ENCODE data around the gene BSCL2. TPM values are rescaled to one million over a fixed set of nuclear protein-coding genes. Genes with fewer than 3 reads are reported as not detected.

The BSCL2 gene
- total and polyA plus RNA-seq, 2 of the 13 experiments (the other 11 are each of a cell fraction or from before 2014, with no cell fraction given) = 19.5 to 21.1 TPM

- H3K9ac ChIP-seq (ENCODE audit: insufficient read depth, low read depth, low read length) = peak within 1 kb of the TSS; percentile 91
- CTCF ChIA-PET (ENCODE audit: low intra/inter-chr PET ratio, low total read pairs) = no interaction called here
- H3K4me1 ChIP-seq (ENCODE audit: insufficient read depth, low read length) = peaks cover 47% of the 10 kb centered on the region
- WGBS (ENCODE audit: low lambda C conversion rate) = 2% methylated on average over 36 of the region's 47 CpGs
- BruUV-seq (replicated peaks) = TSS peak; percentile 91
- in situ Hi-C loops (cut with HindIII; ENCODE audit: extremely low pct_ligation_motif_present, low pct_unique_long_range_greater_than_20kb) = no loop called here
- peak within 1 kb of the TSS; percentile 84 for H3K27ac ChIP-seq (ENCODE audit: extremely low read length, insufficient read depth, low read length)
- H3K36me3 ChIP-seq (replicated peaks in 1 of 2; ENCODE audit: control insufficient read depth in 1 of 2, insufficient read depth in 2 of 2, low read length in 2 of 2) = peaks cover 0 to 15% of the 10 kb centered on the region in 2 experiments; a peak in 2 of 5 replicates
- no peaks in the 10 kb centered on the region; a peak in 1 of 5 replicates for H3K27me3 ChIP-seq (ENCODE audit: control insufficient read depth in 1 of 2, insufficient read depth in 2 of 2, low read length in 2 of 2)
- FAIRE-seq (no peak), DNase-seq (ENCODE audit: low spot score) (peak; percentile 85), ATAC-seq (peak; percentile 86)
- H2AFZ ChIP-seq (ENCODE audit: low read length) = no peak within 1 kb of the TSS
- intact Hi-C loops (cut with micrococcal nuclease; ENCODE audit: unreplicated experiment) = no loop called here
- peak within 1 kb of the TSS; percentile 85 for H3K4me2 ChIP-seq (ENCODE audit: low read depth, low read length)
- H4K20me1 ChIP-seq (ENCODE audit: insufficient read depth, low read length) = no peaks in the 10 kb centered on the region; the same call in none of the 2 replicates
- peak within 1 kb of the TSS; percentile 69 to 97 (median 91) for H3K4me3 ChIP-seq (replicated peaks in 1 of 3; ENCODE audit: insufficient read depth in 1 of 3, low read depth in 2 of 3, low read length in 3 of 3)
- H3K9me3 ChIP-seq (ENCODE audit: low read length) = no peaks in the 10 kb centered on the region
- POLR2A ChIA-PET = interaction anchor here (0.7 to 4.5 kb wide), 42 partner anchors 10 to 272 kb away, joined by 3 to 186 read pairs (median 8); partner anchors contain the start of genes AHNAK, B3GAT3, BSCL2 and EEF1G
- H3K79me2 ChIP-seq (ENCODE audit: insufficient read depth, low read length) = peaks cover 35% of the 10 kb centered on the region
- TF ChIP-seq ZFP1 (CRISPR knock-in tag; IDR thresholded peaks at IDR 0.05) = no peak; the same call in 1 of the 2 replicates
- TF ChIP-seq MTF2 (CRISPR knock-in tag; IDR thresholded peaks at IDR 0.05; ENCODE audit: borderline replicate concordance) = no peak
- peak; percentile 11; the same call in 1 of the 2 replicates for TF ChIP-seq ZNF281 (CRISPR knock-in tag; IDR thresholded peaks at IDR 0.05; ENCODE audit: borderline replicate concordance)
- peak; percentile 88; the same call in 1 of the 2 replicates for TF ChIP-seq ZNF33A (CRISPR knock-in tag; IDR thresholded peaks at IDR 0.05; ENCODE audit: borderline replicate concordance)
- no peak for TF ChIP-seq ZNF17 (CRISPR knock-in tag; IDR thresholded peaks at IDR 0.05)
- peak; percentile 80 for TF ChIP-seq PHF8 (CRISPR knock-in tag; IDR thresholded peaks at IDR 0.05)
- peak; percentile 62; the same call in 1 of the 2 replicates for TF ChIP-seq ZNF333 (CRISPR knock-in tag; IDR thresholded peaks at IDR 0.05; ENCODE audit: borderline replicate concordance)
- 0 out of 2 replicates have a peak, but pooled peaks have one; percentile 13 for TF ChIP-seq ZNF234 (CRISPR knock-in tag; conservative IDR thresholded peaks at IDR 0.05)
- no peak for TF ChIP-seq CHD4 (IDR thresholded peaks at IDR 0.05; ENCODE audit: borderline replicate concordance, low read length)
- TF ChIP-seq KDM5B (CRISPR knock-in tag; IDR thresholded peaks at IDR 0.05; ENCODE audit: borderline replicate concordance) = peak; percentile 76; the same call in 1 of the 2 replicates
- no peak for TF ChIP-seq ZBTB4 (CRISPR knock-in tag; IDR thresholded peaks at IDR 0.05; ENCODE audit: borderline replicate concordance)
- TF ChIP-seq, protein P1, sequence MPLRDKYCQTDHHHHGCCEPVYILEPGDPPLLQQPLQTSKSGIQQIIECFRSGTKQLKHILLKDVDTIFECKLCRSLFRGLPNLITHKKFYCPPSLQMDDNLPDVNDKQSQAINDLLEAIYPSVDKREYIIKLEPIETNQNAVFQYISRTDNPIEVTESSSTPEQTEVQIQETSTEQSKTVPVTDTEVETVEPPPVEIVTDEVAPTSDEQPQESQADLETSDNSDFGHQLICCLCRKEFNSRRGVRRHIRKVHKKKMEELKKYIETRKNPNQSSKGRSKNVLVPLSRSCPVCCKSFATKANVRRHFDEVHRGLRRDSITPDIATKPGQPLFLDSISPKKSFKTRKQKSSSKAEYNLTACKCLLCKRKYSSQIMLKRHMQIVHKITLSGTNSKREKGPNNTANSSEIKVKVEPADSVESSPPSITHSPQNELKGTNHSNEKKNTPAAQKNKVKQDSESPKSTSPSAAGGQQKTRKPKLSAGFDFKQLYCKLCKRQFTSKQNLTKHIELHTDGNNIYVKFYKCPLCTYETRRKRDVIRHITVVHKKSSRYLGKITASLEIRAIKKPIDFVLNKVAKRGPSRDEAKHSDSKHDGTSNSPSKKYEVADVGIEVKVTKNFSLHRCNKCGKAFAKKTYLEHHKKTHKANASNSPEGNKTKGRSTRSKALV (CRISPR knock-in tag; IDR thresholded peaks at IDR 0.05) = 0 out of 2 replicates have a peak, but pooled peaks have one; percentile 55
- peak; percentile 49 for TF ChIP-seq PTBP1 (IDR thresholded peaks at IDR 0.05; ENCODE audit: low read depth, low read length, poor library complexity, severe bottlenecking)
- TF ChIP-seq ZFX (CRISPR knock-in tag; IDR thresholded peaks at IDR 0.05; ENCODE audit: low read depth) = peak; percentile 91
- TF ChIP-seq PRMT3 (CRISPR knock-in tag; IDR thresholded peaks at IDR 0.05; ENCODE audit: borderline replicate concordance, low read depth) = no peak
Observed at GRCh38 chr11:62665075-62665598, 42.1 kb downstream of the BSCL2 start, which contains the start of the genes C11orf98 and CSKMT. Gene C11orf98 (minus strand): TSS chr11:62665210. CDS start chr11:62665169, 41 bp downstream. Gene CSKMT (plus strand): TSS chr11:62665312. CDS start chr11:62665880, 568 bp downstream.

All from HepG2 (cell line).